HG03196 (cell line): ENCODE data around the gene BPIFA1.

Source experiments
- ATAC-seq: cut with Tn5 transposase; IDR thresholded peaks from one replicate; pipeline ENCODE4 v1.9.1; 2021; ENCODE audit not compliant: unreplicated experiment

The BPIFA1 gene

DNA sequence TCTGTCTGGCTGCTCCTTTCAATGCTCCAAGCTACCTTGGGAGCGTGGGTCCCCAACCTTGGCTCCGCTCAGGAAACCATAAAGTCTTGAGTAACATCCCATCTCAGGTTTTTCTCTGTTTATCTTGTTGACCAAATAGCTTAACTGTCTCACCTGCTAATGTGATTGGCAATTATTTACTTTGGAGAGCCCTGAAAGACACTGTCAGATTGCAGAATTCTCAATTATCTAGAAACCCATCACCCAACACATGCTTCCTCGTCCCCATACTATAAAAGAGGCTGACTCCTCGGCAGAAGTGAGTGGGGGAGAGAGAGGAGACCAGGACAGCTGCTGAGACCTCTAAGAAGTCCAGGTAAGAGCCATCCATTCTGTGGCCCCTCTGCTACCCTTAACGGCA is at the start of gene BPIFA1:
Gene BPIFA1 (plus strand): TSS at position 301 of the 400 bp plus-strand sequence. CDS start 1,716 bp downstream, outside the sequence.
- no peak for ATAC-seq

DNA sequence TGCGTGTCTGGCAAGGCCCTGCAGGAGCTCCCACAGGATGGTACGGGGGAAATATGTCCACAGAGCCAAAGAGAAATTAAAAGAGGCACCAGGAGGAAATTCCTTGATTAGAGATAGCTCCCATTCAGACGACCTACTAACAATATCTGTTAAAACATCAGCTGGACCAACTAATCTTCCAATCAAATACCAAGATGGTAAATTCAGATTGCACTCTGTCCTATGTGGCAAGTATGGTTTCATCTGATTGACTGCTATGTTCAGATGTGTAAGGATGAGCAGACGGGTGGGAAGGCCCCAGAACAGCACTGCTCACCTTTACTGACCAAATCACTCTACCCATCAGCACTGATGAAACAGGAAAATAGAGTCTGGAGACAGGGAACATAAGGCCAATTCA is 48.3 kb upstream of the BPIFA1 start:
- ATAC-seq, result no peak

DNA sequence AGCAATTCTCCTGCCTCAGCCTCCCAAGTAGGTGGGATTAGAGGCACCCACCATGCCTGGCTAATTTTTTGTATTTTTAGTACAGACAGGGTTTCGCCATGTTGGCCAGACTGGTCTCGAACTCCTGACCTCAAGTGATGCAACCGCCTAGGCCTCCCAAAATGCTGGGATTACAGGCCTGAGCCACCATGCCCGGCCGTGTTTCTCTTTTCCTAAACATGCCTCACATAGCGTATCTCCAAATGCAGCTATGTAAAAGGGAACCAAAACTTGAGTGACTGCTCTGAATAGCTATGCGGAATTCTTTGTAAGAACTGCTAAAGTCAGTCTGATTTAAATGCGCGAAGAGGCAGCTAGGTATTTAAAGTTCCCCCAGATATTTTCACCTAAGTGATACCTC is 47.4 kb upstream of the BPIFA1 start:
- no peak for ATAC-seq

DNA sequence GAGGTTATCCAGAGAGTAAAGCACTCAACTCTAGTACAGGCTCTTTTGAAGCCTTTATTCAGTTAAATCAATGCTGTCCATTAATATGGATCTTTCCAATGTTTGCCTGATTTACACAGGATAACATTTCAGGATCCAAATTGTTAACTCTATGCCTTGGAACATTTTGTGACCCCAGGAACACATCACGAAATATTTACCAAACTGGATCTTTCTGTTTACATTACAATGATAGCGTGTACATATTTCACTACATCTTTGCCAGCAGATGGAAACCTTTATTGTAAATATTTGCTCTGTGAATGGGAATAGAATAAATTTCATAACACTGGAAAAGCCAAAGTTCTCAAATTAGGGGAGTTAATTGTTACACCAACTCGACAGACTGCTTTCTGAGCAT is 44.3 kb upstream of the BPIFA1 start:
- no peak for ATAC-seq

DNA sequence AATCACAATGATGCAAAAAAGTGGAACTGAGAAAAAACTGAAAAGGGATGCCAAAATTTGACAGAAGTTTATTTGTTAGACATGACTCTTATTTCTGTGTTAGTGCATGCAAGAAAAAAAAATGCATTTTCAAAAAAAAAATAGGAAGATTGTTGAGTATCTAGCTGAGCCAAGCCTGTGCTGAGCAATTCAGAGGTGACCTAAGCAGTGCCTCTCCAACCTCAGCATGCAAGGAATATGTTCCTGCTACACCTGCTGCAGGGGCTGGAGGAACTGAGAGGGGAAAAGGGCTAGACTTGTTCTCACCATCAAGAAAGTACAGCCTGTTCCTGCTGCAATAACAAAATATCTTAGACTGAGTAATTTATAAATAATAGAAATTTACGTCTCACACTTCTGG is 43.8 kb upstream of the BPIFA1 start:
- no peak for ATAC-seq

DNA sequence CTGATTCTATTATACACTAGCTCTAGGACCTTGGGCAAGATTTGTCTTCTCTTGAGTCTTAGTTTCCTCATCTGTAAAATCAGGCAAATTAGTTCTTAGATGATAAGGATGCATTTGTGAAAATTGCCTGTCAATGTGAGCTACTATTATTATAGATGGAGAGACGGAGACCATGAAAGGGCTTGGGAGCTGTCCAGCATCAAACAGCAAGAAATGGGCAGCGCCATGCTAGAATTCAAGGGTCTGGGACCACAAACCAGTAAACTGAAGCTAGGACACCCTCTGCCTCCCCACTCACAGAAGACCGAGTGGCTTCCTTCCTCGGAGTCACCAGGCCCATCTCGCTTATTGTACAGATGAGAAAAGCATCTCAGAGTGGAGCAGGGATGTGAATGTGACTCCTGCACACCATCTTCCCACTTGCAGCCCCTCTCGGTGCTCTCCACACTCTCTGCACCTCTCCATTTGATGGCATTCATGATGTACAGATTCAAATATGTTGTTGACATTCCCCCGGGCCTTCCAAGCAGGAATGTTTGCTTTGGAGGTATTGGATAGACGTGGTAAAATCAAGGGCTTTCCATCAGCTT is 42.8 kb upstream of the BPIFA1 start:
- no peak for ATAC-seq

DNA sequence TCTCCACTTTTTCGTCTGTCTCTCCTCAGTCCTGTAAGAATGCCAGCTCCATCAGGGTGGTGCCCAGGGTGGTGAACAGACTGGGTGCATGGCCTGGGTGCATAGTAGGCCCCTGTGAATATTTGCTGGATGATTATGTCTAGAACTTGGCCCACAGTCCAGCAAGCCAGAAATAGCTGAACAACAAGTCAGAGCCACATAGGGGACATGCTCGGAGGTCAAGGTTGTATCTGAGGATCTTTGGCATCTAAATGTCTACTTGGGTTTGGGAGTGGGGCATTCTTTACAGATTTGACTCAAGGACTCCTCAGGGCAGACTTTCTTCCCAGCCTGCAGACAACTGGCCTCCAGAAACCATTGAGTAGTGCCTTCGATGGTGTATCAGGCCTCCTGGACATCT is 36.8 kb upstream of the BPIFA1 start:
- ATAC-seq, result no peak

DNA sequence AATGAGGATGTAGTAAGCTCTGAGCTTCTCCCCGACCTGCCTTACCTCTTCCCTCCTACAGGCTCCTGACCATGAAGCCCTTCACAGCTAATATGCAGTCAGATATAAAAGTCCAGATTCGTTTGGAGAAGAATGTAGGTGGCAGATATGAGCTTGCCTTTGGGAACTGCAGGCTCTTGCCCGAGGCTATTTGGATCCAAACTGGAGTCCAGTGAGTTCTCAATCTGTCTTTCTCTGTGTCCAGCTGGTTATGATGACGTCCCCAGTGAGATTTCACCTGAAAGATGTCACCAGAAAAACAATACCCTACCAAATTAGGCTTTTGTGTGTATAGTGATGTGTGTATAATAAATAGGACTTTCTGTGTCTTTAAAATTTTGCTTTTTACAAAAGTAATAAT is 33.3 kb upstream of the BPIFA1 start:
- ATAC-seq, result no peak

DNA sequence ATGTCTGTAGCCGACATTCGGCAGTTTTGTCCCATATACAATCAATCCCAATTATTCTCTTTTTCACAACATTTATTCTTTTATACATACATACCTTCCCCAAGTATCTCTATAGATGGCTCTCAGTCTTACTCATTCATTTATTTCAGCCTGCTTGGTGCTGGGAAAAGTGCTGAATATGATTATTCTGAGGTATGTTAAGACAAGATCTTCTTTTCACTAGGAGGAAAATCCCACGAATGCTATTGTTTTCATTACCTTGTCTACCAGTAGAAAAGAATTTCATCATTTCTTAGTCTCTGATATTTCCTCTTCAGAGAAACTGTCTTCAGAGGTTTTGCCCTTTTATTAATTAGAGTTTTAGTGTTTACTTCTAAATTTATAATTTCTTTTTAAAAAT is 32.4 kb upstream of the BPIFA1 start:
- ATAC-seq, result no peak

DNA sequence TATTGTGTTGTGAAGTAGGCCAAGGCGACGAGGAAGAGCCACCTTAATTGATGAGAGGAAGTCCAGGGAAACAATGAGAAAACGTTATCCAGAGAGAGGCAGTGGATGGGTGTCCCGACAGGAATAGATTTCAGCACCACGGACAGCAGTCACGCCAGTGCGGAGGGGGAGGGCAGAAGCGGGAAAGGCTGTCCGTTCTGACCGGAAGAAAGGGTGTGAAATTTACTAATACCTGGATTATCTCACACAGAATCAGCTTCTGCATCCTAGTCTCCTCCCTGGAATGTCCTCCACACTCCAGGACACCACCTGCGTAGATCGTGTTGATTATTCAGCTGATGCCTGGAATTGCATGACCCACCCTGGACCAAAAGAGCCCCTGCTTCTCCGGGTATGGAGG is 26.0 kb upstream of the BPIFA1 start:
- ATAC-seq, result no peak

DNA sequence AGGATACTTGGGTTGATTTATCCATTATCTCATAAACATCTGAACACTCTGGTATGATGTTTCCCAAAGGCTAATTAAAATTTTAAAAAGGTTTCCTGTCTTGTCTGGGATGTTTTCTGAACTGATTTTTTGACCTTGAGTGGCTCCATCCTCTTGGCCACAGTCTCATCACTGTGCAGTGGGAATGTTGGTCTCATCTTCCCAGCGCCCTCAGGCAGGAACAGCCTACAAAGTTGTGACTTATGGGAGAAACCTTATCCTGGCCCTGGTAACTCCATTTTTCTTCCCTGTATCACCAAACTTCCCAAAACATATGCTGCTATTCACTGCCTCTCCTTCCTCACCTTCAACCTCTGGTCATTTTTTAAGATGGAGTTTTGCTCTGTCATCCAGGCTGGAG is 25.4 kb upstream of the BPIFA1 start:
- no peak for ATAC-seq

DNA sequence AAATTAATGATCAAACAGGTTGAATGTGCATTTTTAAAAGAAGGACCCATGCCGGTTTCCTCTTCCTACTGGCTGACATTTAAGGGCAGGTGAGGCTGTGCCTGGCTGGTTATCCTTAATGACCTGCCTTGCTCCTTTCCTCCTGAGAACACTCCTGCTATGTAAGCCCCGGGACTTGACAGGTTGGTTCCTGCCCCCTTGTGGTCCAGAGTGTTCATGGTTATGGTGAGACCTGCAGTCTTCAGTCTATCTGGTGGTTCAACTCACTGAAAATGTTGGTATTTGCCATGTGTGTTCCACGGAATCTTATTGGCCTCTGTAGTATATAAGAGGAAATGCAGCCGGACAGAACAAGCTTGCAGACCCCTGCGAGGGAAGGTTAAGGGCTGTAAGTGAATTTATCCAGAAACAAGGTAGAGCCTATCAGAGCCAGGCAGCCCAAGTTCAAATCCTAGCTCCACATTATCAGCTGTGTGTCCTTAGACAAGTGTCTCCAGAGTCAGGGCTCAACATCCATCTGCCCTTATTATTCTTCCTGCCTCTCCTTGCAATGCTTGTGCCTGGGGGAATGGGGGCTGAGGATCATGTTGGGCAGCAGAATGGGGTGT is 23.9 kb upstream of the BPIFA1 start:
- ATAC-seq, result no peak

DNA sequence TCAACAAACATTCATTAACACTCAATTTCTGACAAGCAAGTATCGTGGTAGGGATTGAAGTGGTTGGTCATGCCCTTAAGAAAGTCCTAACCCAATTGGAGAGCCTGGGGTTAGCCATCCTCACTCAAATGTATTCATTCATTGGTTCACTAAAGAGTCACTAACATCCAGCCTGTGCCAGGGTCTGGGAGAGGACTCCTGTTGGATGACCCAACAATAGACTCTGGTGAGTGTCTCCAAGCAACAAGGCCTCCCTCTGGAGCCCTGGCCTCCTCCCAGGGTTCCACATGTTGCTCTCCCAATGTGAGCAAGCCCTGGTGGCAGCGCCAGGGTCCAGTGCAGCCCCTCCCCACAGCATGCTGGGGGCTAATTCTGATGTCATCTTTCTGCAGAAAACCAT is 18.7 kb upstream of the BPIFA1 start, which contains the start of gene BPIFA3:
Gene BPIFA3 (plus strand): TSS at position 301 of the 400 bp plus-strand sequence. CDS start 185 bp downstream, outside the sequence.
- ATAC-seq, result no peak

DNA sequence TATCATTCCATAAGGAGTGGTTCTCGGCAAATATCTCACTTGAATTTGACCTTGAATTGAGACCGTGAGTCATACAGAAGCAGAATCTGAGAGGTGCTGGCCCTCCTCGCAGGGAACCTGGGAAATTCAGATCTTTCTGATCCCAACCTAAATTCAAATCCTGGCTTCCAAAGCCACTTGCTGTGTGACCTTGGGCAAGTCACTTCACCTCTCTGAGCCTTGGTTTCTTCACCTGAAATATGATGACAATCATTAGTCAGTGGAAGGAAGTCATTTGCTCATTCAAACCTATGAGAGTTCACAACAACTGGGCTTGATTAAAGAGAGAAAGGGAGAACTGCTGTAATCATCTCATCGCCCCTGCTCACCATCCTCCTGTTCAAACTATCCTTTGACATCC is 11.4 kb upstream of the BPIFA1 start:
- no peak for ATAC-seq

DNA sequence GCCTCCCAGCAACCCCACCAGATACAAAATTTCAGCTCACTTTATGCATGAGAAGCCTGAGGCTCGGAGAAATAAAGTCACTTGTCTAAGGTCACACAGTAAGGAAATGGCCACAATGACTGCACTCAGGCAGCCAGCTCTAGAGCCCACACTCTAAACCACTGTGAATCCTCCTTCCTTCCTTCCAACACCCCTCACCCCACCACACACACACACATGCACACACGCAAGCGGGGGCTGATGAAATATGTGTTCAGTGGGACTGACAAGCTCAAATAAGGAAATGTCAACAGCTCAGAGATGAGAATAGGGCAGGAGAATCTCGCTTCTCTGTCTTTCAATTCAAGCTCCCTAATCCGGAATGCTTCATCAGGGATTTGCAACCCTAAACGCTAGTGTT is 6.0 kb upstream of the BPIFA1 start:
- no peak for ATAC-seq

DNA sequence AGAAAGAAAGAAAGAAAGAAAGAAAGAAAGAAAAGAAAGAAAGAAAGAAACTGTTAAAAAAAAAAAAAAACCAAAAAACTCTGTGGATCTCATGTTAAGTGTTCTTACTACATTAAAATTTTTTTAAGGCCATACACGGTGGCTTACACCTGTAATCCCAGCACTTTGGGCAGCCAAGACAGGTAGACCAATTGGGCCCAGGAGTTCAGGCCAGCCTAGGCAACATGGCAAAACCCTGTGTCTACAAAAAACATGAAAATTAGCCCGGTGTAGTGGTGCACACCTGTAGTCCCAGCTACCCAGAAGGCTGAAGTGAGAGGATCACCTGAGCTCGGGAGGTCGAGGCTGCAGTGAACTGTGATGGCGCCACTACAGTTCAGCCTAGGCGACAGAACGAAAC is 4.6 kb upstream of the BPIFA1 start:
- no peak for ATAC-seq

DNA sequence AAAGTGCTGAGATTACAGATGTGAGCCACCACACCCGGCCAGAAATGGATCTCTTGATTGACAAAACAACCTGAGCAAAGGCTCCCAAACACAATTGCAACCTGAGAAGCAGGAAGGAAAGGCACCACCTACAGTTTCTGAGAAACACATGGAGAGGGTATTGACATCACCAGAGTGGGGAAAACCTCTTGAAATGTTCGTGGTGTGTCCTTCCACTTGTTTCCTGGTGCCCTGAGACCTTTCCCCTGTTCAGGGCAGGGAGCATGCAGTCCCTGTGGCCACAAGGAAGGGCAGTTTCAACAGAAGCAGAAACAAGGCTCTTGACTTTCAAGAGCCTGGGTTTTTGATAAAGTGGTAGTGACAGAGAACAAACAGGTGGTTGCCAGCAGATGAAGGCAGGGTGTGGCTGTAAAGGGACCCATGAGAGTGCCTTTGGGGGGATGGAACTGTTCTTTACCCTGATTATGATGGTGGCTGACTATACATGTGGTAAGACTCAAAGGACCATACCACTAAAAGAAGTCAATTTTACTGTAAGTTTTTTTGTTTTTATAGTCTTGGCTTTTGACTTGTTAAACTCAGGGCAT is 3.2 kb upstream of the BPIFA1 start:
- ATAC-seq, result no peak

DNA sequence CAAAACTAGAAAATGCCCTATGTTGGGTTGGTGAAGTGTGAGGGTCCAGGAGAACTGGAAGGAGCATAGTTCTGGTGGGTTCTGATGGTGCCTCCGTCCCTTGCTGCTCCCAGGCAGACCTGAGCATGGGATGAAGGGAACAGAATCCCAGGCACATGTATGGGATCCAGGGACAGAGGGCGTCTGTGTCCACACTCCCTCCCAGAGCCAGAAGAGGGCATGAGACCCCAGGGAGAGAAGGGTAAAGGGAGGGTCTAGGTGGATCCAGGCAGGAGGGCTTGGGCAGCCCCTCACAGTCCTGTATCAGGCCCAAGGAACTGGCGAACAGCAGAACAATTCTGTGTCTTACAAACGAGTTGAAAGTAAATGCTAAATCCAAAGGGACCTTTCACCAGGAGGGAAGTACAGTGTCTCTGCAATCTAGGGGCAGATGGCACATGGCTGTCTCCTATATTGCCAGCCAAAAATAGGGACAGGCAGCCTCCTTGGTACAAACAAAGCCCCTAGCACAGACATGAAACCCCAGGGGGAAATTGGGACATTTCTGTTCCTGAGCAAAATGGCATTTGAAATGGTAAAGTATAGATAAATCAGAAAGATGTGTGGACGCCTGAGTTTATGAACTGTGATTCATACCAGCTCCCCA is 2.5 kb upstream of the BPIFA1 start:
- no peak for ATAC-seq

DNA sequence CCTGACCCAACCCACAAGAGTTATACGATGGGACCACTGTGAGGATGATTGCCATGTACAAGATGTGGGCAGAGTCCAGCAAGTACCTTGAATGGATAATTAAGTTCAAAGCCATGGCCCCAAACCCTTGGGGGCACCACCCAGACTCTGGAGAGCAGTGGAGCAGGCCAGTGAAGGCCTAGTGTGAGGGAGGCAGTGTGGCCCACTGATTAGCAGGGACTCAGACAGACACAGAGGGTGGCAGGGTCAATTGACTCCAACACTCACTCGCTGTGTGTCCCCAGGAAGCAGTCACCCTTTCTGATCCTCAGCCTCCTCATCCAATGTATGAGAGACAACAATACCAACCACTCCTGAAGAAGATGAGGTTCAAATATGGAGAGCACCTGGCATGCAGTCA is 1.7 kb upstream of the BPIFA1 start:
- no peak for ATAC-seq

DNA sequence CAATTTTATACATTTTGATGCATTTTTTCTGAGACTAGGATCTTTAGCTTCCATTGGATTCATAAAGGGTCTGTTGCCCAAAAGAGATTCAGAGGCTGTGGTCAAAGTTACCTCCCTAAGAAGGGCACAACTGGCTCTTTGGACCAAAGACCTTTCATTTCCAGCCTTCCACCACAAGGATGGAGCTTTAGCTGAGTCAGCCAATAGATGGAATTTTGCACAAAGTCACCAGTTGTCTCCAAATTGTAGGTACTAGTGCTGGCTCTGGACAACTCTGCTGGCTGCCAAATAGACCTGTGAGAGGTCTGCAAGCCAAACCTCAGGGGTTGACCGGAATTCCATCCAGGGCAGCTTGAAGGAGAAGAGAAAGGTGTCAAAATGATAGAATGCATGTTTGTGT is 555 bp downstream of the BPIFA1 start:
- ATAC-seq, result no peak

DNA sequence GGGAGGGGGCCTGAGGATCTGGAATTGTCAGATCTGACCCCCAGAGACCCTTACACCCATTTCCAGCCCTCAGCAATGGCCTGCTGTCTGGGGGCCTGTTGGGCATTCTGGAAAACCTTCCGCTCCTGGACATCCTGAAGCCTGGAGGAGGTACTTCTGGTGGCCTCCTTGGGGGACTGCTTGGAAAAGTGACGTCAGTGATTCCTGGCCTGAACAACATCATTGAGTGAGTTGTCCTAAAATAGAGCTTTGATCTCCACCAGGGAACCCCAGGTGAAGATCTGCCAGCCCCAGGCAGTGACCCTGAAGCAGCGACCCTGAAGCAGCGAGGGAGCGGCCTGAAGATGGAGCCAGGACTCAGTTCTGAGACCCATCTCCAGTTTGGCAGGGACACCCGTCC is 2.2 kb downstream of the BPIFA1 start:
- ATAC-seq, result no peak

DNA sequence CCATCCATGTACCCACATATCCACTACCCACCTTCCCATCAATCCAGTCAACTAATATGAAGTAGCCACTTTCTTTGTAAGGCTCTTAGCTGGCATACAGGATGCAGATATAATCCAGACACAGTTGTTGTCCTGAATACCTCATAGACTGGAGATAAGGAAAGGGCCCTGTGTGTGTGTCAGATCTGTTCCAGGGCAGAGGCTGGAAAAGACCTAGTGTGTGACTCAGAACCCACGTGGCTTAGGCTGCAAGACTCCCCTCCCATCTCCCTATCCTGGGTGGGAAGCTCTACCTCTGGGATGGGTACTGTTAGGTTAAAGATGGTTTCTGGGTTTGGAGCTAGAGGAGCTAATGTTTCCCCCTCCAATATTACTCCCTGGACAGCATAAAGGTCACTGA is 3.6 kb downstream of the BPIFA1 start:
- ATAC-seq, result no peak
